ENCODE data around the gene EME1. TPM values are rescaled to one million over a fixed set of nuclear protein-coding genes. Genes with fewer than 3 reads are reported as not detected.
"Not testable (repeated sequence)": the region's sequence is repeated elsewhere in the genome, so short reads cannot be mapped to it uniquely, and the experiment has no call there.

EME1 gene
- total RNA-seq, 3 donors from 2014 or later: 0.76 to 4.0 (median 1.8) TPM

- TF ChIP-seq CTCF (IDR thresholded peaks at IDR 0.05): no peak
- no peaks in the 10 kb centered on the region for H3K36me3 ChIP-seq (ENCODE audit: low read depth)
- H3K9me3 ChIP-seq: no peaks in the 10 kb centered on the region
- intact Hi-C loops (cut with DNase I, micrococcal nuclease): no loop called here
- DNase-seq (peak; percentile 90 to 92 (median 90)), ATAC-seq (peak; percentile 91)
- peak within 1 kb of the TSS; percentile 74 for H3K4me3 ChIP-seq
- peaks cover 40% of the 10 kb centered on the region for H3K4me1 ChIP-seq (ENCODE audit: low read depth)
Observed at GRCh38 chr17:50425682-50426471, 52.8 kb downstream of the EME1 start, which contains the start of gene ACSF2. Gene ACSF2, plus strand, starts transcription at chr17:50426218. Its CDS starts 44 bp downstream, at chr17:50426262.

- no peaks in the 10 kb centered on the region for H3K9me3 ChIP-seq
- peak overlapping the region; percentile 74 for H3K4me3 ChIP-seq
- DNase-seq (peak in 1 of 3 donors; percentile 48), ATAC-seq (peak; percentile 0)
- TF ChIP-seq CTCF (IDR thresholded peaks at IDR 0.05): no peak
- H3K4me1 ChIP-seq (ENCODE audit: low read depth): peaks cover 34% of the 10 kb centered on the region
- intact Hi-C loops (cut with DNase I, micrococcal nuclease): no loop called here
- H3K36me3 ChIP-seq (ENCODE audit: low read depth): no peaks in the 10 kb centered on the region
Observed at GRCh38 chr17:50426472-50426782, 53.4 kb downstream of the EME1 start.

- H3K9me3 ChIP-seq: no peaks in the 10 kb centered on the region
- no peaks in the 10 kb centered on the region for H3K36me3 ChIP-seq (ENCODE audit: low read depth)
- peak overlapping the region; percentile 74 for H3K4me3 ChIP-seq
- peaks cover 30% of the 10 kb centered on the region for H3K4me1 ChIP-seq (ENCODE audit: low read depth)
- intact Hi-C loops (cut with DNase I, micrococcal nuclease): no loop called here
- ATAC-seq (peak; percentile 55), DNase-seq (peak in 2 of 3 donors; percentile 57 to 63)
- no peak for TF ChIP-seq CTCF (IDR thresholded peaks at IDR 0.05)
Observed at GRCh38 chr17:50426814-50427787, 54.1 kb downstream of the EME1 start.

GRCh38 chr17:50428126-50428525 lies 55.1 kb downstream of the EME1 start:
- H3K4me1 ChIP-seq (ENCODE audit: low read depth): peaks cover 30% of the 10 kb centered on the region

GRCh38 chr17:50428831-50429424 lies 55.9 kb downstream of the EME1 start:
- Histone ChIP-seq H3K36me3 (ENCODE audit: low read depth) (no peaks in the 10 kb centered on the region), H3K4me3 (no peak overlapping the region), H3K4me1 (ENCODE audit: low read depth) (peaks cover 30% of the 10 kb centered on the region), H3K9me3 (no peaks in the 10 kb centered on the region)
- intact Hi-C loops (cut with DNase I, micrococcal nuclease): no loop called here
- ATAC-seq: peak; percentile 3
- no peak for DNase-seq
- no peak for TF ChIP-seq CTCF (IDR thresholded peaks at IDR 0.05)

More at GRCh38 chr17:50428126-50428525, 55.1 kb downstream of the EME1 start:
- DNase-seq; ATAC-seq; H3K4me3 ChIP-seq; H3K36me3 ChIP-seq (ENCODE audit: low read depth); intact Hi-C loops (cut with DNase I, micrococcal nuclease); H3K9me3 ChIP-seq: not testable (repeated sequence)
